ENCODE results near the gene S100A9.

S100A9 gene

DNA sequence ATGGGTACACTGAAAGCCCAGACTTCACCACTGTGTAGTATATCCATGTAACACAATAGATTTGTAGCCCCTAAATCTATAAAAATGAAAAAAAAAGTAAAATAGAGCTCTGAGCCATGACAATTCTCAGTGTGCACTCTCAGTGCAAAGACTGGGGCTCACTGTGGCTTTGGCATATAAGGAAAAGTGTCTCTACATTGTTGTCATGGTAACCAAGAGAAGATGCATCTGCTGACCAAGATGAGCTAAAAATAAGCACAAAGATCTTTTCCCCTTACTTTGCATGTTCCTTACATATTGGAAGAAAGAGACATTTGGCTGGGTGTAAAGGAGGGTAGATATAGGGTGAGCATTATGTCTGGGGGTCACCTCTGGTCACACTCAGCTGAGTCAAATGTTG lies 21.0 kb upstream of the S100A9 start:
- TF ChIP-seq, protein P1, sequence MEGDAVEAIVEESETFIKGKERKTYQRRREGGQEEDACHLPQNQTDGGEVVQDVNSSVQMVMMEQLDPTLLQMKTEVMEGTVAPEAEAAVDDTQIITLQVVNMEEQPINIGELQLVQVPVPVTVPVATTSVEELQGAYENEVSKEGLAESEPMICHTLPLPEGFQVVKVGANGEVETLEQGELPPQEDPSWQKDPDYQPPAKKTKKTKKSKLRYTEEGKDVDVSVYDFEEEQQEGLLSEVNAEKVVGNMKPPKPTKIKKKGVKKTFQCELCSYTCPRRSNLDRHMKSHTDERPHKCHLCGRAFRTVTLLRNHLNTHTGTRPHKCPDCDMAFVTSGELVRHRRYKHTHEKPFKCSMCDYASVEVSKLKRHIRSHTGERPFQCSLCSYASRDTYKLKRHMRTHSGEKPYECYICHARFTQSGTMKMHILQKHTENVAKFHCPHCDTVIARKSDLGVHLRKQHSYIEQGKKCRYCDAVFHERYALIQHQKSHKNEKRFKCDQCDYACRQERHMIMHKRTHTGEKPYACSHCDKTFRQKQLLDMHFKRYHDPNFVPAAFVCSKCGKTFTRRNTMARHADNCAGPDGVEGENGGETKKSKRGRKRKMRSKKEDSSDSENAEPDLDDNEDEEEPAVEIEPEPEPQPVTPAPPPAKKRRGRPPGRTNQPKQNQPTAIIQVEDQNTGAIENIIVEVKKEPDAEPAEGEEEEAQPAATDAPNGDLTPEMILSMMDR (IDR thresholded peaks at IDR 0.05) = no peak
- H3K27me3 ChIP-seq = peaks cover 25% of the 10 kb centered on the region
- no peak overlapping the region for H3K4me3 ChIP-seq (ENCODE audit: low read depth in 1 of 2, low read length in 1 of 2)
- H3K36me3 ChIP-seq = no peaks in the 10 kb centered on the region
- no peaks in the 10 kb centered on the region for H3K9me3 ChIP-seq
- H3K27ac ChIP-seq = no peak overlapping the region
- H3K4me1 ChIP-seq (ENCODE audit: control insufficient read depth in 1 of 2, insufficient read depth in 1 of 2, low read depth in 1 of 2, low read length in 1 of 2) = peaks cover 0 to 4% of the 10 kb centered on the region in 2 experiments

DNA sequence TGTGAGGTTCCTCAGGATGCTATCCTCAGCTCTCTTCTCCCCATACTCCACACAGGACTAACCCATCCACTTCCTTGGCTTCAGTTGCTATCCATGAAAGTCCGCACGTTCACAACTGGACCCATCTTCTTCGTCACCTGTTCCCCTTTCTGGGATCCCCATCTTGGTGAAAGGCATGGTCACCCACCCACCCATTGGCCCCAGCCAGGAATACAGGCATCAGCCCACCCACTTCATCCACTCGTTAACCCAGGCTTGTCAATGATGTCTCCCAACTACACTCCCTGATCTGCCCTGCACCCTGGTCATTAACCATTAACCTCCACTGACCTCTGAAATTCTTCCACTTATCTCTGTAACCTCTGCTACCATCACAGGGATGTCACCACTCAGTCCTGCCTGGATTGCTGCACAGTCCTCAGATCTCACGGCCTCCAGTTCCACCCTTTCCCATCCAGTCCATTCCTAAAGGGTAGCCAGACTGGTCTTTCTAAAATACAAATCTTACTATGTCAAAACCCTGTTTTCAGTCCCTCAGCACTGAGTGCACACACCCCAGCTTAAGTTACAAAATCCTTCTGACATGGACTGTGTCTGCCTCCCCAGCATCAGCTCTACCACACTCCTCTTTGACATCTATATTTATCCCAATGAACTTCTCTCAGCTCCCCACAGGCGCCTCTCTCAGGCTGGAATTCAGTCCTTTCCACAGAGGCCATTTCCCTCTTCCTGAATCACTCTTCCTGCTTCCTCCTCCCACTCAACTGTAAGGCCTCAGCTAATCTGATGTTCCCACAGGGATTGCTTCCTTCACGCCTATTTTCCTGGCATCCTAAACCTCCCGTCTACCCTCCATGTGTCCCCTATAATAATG lies 19.4 kb upstream of the S100A9 start:
- no peaks in the 10 kb centered on the region for H3K36me3 ChIP-seq
- no peak overlapping the region for H3K4me3 ChIP-seq (ENCODE audit: low read depth in 1 of 2, low read length in 1 of 2)
- H3K4me1 ChIP-seq (ENCODE audit: control insufficient read depth in 1 of 2, insufficient read depth in 1 of 2, low read depth in 1 of 2, low read length in 1 of 2) = peaks cover 4 to 8% of the 10 kb centered on the region in 2 experiments
- H3K9me3 ChIP-seq = no peaks in the 10 kb centered on the region
- peaks cover 25% of the 10 kb centered on the region for H3K27me3 ChIP-seq
- H3K27ac ChIP-seq = no peak overlapping the region
- TF ChIP-seq, protein P1 (IDR thresholded peaks at IDR 0.05) = no peak

DNA sequence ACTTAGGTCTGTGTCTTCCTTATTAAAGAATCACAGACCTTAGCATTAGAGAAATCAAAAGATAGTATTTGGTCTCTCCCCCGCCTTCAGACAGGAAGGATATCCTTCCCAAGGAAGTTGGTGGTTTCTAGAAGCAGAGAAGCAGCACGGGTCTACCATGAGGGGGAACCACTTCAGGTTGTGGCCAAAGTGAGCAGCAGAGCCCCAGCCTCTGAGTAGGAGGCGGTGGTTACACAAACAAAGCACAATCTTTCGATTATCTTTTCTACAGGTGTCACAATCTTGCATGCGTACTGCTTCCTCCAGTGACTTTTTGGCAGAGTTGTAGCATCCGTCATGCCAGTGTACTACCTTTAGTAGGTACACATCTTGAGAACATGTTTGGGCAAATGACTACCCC lies 17.9 kb upstream of the S100A9 start:
- H3K4me1 ChIP-seq (ENCODE audit: control insufficient read depth in 1 of 2, insufficient read depth in 1 of 2, low read depth in 1 of 2, low read length in 1 of 2) = peaks cover 20 to 24% of the 10 kb centered on the region in 2 experiments
- no peak overlapping the region for H3K4me3 ChIP-seq (ENCODE audit: low read depth in 1 of 2, low read length in 1 of 2)
- no peaks in the 10 kb centered on the region for H3K36me3 ChIP-seq
- H3K27ac ChIP-seq = no peak overlapping the region
- peaks cover 25% of the 10 kb centered on the region for H3K27me3 ChIP-seq
- TF ChIP-seq, protein P1 (IDR thresholded peaks at IDR 0.05) = no peak
- H3K9me3 ChIP-seq = no peaks in the 10 kb centered on the region

DNA sequence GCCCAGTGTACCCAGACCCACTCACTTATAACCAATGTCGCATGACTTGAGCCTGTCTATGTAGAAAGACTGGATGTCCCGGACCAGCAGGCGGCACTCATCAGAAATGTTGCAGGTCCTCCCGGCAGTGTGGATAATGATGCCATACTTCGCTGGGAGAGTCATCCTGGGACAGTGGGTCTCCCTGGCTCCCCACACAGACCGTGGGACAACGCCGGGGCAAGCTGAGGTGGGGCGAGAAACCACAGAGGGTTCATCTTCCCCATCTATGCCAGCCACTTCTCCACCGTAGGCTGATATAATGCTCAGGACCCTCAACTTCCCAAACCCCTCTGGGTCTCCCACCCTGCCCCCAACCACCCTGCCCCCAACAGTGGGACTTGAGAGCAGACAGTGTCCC lies 17.3 kb upstream of the S100A9 start:
- TF ChIP-seq, protein P1 (IDR thresholded peaks at IDR 0.05) = no peak
- no peaks in the 10 kb centered on the region for H3K9me3 ChIP-seq
- peaks cover 25 to 29% of the 10 kb centered on the region in 2 experiments for H3K4me1 ChIP-seq (ENCODE audit: control insufficient read depth in 1 of 2, insufficient read depth in 1 of 2, low read depth in 1 of 2, low read length in 1 of 2)

DNA sequence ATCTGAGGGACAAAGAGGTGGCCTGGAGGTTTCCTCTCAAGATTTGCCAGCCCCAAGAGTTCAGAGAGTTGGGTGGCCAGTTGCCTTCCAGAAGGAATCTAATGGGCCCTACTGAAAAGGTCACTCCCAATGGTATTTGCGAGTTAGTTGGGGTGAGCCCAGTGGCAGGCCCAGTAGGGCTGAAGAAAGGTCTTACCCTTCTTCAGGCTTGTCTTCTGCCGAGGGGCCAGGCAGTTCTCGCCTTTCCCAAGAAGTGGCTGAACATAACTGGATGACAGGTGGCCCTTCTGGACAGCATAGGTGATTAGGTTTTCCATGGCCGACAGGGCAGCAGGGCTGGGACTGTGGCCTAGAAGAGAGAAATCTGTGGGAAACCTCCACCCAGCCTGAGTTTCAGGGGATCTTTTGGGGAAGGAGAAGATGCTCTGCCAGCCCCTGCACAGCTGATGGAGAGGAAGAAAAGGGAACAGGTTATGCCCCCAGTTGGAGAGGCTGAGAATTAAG lies 16.2 kb upstream of the S100A9 start:
- peaks cover 36 to 41% of the 10 kb centered on the region in 2 experiments for H3K4me1 ChIP-seq (ENCODE audit: control insufficient read depth in 1 of 2, insufficient read depth in 1 of 2, low read depth in 1 of 2, low read length in 1 of 2)
- H3K9me3 ChIP-seq = no peaks in the 10 kb centered on the region
- TF ChIP-seq, protein P1 (IDR thresholded peaks at IDR 0.05) = no peak
- H3K27me3 ChIP-seq = peaks cover 25% of the 10 kb centered on the region
- no peak overlapping the region for H3K4me3 ChIP-seq (ENCODE audit: low read depth in 1 of 2, low read length in 1 of 2)
- H3K27ac ChIP-seq = no peak overlapping the region
- H3K36me3 ChIP-seq = no peaks in the 10 kb centered on the region

More for the DNA sequence above, 17.3 kb upstream of the S100A9 start:
- Histone ChIP-seq H3K27me3 (peaks cover 25% of the 10 kb centered on the region), H3K4me3 (ENCODE audit: low read depth in 1 of 2, low read length in 1 of 2) (no peak overlapping the region), H3K36me3 (no peaks in the 10 kb centered on the region), H3K27ac (no peak overlapping the region)
